ENCODE results near the gene DNM1.
"Not testable (repeated sequence)": the region's sequence is repeated elsewhere in the genome, so short reads cannot be mapped to it uniquely, and the experiment has no call there.

The DNM1 gene

GRCh38 chr9:128168731-128169308 is 34.4 kb upstream of the DNM1 start:
- H3K4me3 Mint-ChIP-seq, result no peak overlapping the region
- no peaks in the 10 kb centered on the region for H3K4me1 Mint-ChIP-seq (ENCODE audit: low read depth)
- H3K9me3 Mint-ChIP-seq (ENCODE audit: low read depth), result no peaks in the 10 kb centered on the region
- H3K36me3 Mint-ChIP-seq, result peaks cover 3% of the 10 kb centered on the region
- peak overlapping the region; percentile 1 for H3K27ac Mint-ChIP-seq
- no peaks in the 10 kb centered on the region for H3K27me3 Mint-ChIP-seq

- Mint-ChIP-seq H3K4me1 (ENCODE audit: low read depth) (no peaks in the 10 kb centered on the region), H3K27ac (no peak overlapping the region), H3K9me3 (ENCODE audit: low read depth) (no peaks in the 10 kb centered on the region), H3K36me3 (peaks cover 3% of the 10 kb centered on the region), H3K27me3 (no peaks in the 10 kb centered on the region), H3K4me3 (no peak overlapping the region)
These were observed 33.7 kb upstream of the DNM1 start for GRCh38 chr9:128169492-128169891.

GRCh38 chr9:128169925-128170324 is 33.3 kb upstream of the DNM1 start:
- Mint-ChIP-seq H3K36me3 (peaks cover 3% of the 10 kb centered on the region), H3K9me3 (ENCODE audit: low read depth) (no peaks in the 10 kb centered on the region), H3K27ac (no peak overlapping the region), H3K4me1 (ENCODE audit: low read depth) (no peaks in the 10 kb centered on the region), H3K27me3 (no peaks in the 10 kb centered on the region), H3K4me3 (no peak overlapping the region)

- Mint-ChIP-seq H3K27me3 (no peaks in the 10 kb centered on the region), H3K4me1 (ENCODE audit: low read depth) (no peaks in the 10 kb centered on the region), H3K36me3 (no peaks in the 10 kb centered on the region), H3K9me3 (ENCODE audit: low read depth) (no peaks in the 10 kb centered on the region), H3K4me3 (no peak overlapping the region), H3K27ac (no peak overlapping the region)
These were observed 29.1 kb upstream of the DNM1 start for GRCh38 chr9:128174062-128174461.

GRCh38 chr9:128175102-128175563 is 28.0 kb upstream of the DNM1 start:
- H3K27me3 Mint-ChIP-seq, result no peaks in the 10 kb centered on the region
- no peak overlapping the region for H3K27ac Mint-ChIP-seq

GRCh38 chr9:128175726-128176125 is 27.5 kb upstream of the DNM1 start:
- no peaks in the 10 kb centered on the region for H3K27me3 Mint-ChIP-seq
- H3K4me1 Mint-ChIP-seq (ENCODE audit: low read depth), result no peaks in the 10 kb centered on the region
- H3K9me3 Mint-ChIP-seq (ENCODE audit: low read depth), result no peaks in the 10 kb centered on the region
- no peak overlapping the region for H3K27ac Mint-ChIP-seq
- H3K4me3 Mint-ChIP-seq, result no peak overlapping the region
- H3K36me3 Mint-ChIP-seq, result no peaks in the 10 kb centered on the region

More at GRCh38 chr9:128175102-128175563, 28.0 kb upstream of the DNM1 start:
- Mint-ChIP-seq H3K4me3 (no peak overlapping the region), H3K36me3 (no peaks in the 10 kb centered on the region), H3K4me1 (ENCODE audit: low read depth) (no peaks in the 10 kb centered on the region), H3K9me3 (ENCODE audit: low read depth) (no peaks in the 10 kb centered on the region)

- no peaks in the 10 kb centered on the region for H3K36me3 Mint-ChIP-seq
- no peak overlapping the region for H3K27ac Mint-ChIP-seq
These were observed 24.3 kb upstream of the DNM1 start for GRCh38 chr9:128178806-128179431.

GRCh38 chr9:128180001-128180400 is 23.2 kb upstream of the DNM1 start:
- Mint-ChIP-seq H3K9me3 (ENCODE audit: low read depth) (no peaks in the 10 kb centered on the region), H3K4me1 (ENCODE audit: low read depth) (no peaks in the 10 kb centered on the region), H3K36me3 (peaks cover 2% of the 10 kb centered on the region), H3K27me3 (no peaks in the 10 kb centered on the region), H3K4me3 (no peak overlapping the region), H3K27ac (no peak overlapping the region)

More at GRCh38 chr9:128178806-128179431, 24.3 kb upstream of the DNM1 start:
- Mint-ChIP-seq H3K4me3 (no peak overlapping the region), H3K4me1 (ENCODE audit: low read depth) (no peaks in the 10 kb centered on the region), H3K9me3 (ENCODE audit: low read depth) (no peaks in the 10 kb centered on the region), H3K27me3 (no peaks in the 10 kb centered on the region)

GRCh38 chr9:128180447-128180846 is 22.7 kb upstream of the DNM1 start:
- peaks cover 2% of the 10 kb centered on the region for H3K36me3 Mint-ChIP-seq
- H3K27me3 Mint-ChIP-seq, result no peaks in the 10 kb centered on the region
- no peaks in the 10 kb centered on the region for H3K4me1 Mint-ChIP-seq (ENCODE audit: low read depth)
- no peaks in the 10 kb centered on the region for H3K9me3 Mint-ChIP-seq (ENCODE audit: low read depth)
- H3K4me3 Mint-ChIP-seq, result no peak overlapping the region
- H3K27ac Mint-ChIP-seq, result no peak overlapping the region

- H3K27ac Mint-ChIP-seq; H3K4me1 Mint-ChIP-seq (ENCODE audit: low read depth); H3K36me3 Mint-ChIP-seq; H3K4me3 Mint-ChIP-seq; H3K9me3 Mint-ChIP-seq (ENCODE audit: low read depth); H3K27me3 Mint-ChIP-seq: not testable (repeated sequence)
These were observed 21.7 kb upstream of the DNM1 start for GRCh38 chr9:128181480-128181879.

- Mint-ChIP-seq H3K4me3 (no peak overlapping the region), H3K27ac (no peak overlapping the region), H3K36me3 (peaks cover 6% of the 10 kb centered on the region), H3K9me3 (ENCODE audit: low read depth) (no peaks in the 10 kb centered on the region), H3K27me3 (no peaks in the 10 kb centered on the region), H3K4me1 (ENCODE audit: low read depth) (peaks cover 10% of the 10 kb centered on the region)
These were observed 20.1 kb upstream of the DNM1 start for GRCh38 chr9:128182893-128183588.

GRCh38 chr9:128185979-128186965 is 16.9 kb upstream of the DNM1 start:
- Mint-ChIP-seq H3K36me3 (peaks cover 10% of the 10 kb centered on the region), H3K27ac (no peak overlapping the region), H3K4me3 (no peak overlapping the region), H3K4me1 (ENCODE audit: low read depth) (peaks cover 25% of the 10 kb centered on the region), H3K27me3 (no peaks in the 10 kb centered on the region), H3K9me3 (ENCODE audit: low read depth) (no peaks in the 10 kb centered on the region)

GRCh38 chr9:128187361-128187760 is 15.8 kb upstream of the DNM1 start:
- no peaks in the 10 kb centered on the region for H3K9me3 Mint-ChIP-seq (ENCODE audit: low read depth)
- H3K27ac Mint-ChIP-seq, result no peak overlapping the region
- peaks cover 10% of the 10 kb centered on the region for H3K36me3 Mint-ChIP-seq
- H3K4me1 Mint-ChIP-seq (ENCODE audit: low read depth), result peaks cover 29% of the 10 kb centered on the region
- H3K27me3 Mint-ChIP-seq, result no peaks in the 10 kb centered on the region
- H3K4me3 Mint-ChIP-seq, result no peak overlapping the region

- Mint-ChIP-seq H3K36me3 (peaks cover 10% of the 10 kb centered on the region), H3K4me3 (peak overlapping the region; percentile 38), H3K9me3 (ENCODE audit: low read depth) (no peaks in the 10 kb centered on the region), H3K4me1 (ENCODE audit: low read depth) (peaks cover 29% of the 10 kb centered on the region), H3K27me3 (no peaks in the 10 kb centered on the region), H3K27ac (no peak overlapping the region)
These were observed 15.0 kb upstream of the DNM1 start for GRCh38 chr9:128188209-128188608.

Data from activated naive CD8-positive, alpha-beta T cell (primary cell).